HepG2 (cell line): ENCODE results near the gene KLF16. TPM values are rescaled to one million over a fixed set of nuclear protein-coding genes. Genes with fewer than 3 reads are reported as not detected.
A peak's percentile ranks its signal among the peaks of the same experiment; 100 is the strongest.

Experiments used
- ATAC-seq: fragments of 200-7000 bp; cut with Tn5 transposase; 3 replicates; pipeline ENCODE4 v1.9.1; 2020; ENCODE audit warnings: mild to moderate bottlenecking, moderate library complexity
- BruUV-seq: library from RNA; stranded (reverse); fragments of 400-500 nt; replicated peaks from 2 replicates; lab custom pipeline; 2021; lab: Mats Ljungman, UMichigan
- CTCF ChIA-PET: fragments of 300-600 bp; formaldehyde crosslinking; extraction: SDS; loops from one replicate; lab custom pipeline; 2021; ENCODE audit warnings: low total read pairs, inconsistent platforms, low intra/inter-chr PET ratio; lab: Yijun Ruan, JAX
- POLR2A ChIA-PET: fragments of 350-600 bp; sonication (Branson Sonifier 250); formaldehyde crosslinking; loops from one replicate; lab custom pipeline; 2020; ENCODE audit warnings: antibody characterized with exemption, inconsistent platforms; lab: Yijun Ruan, JAX
- DNase-seq: peaks from one replicate; pipeline ENCODE4 v3.0.0-alpha.2; 2015; ENCODE audit warnings: low spot score
- FAIRE-seq: peaks from 3 replicates; lab custom pipeline; 2011; peaks lifted over from hg19 to GRCh38; lab: Jason Lieb, UNC
- H2AFZ ChIP-seq: one replicate; pipeline ENCODE4 v1.6.1; 2011; ENCODE audit warnings: low read length, inconsistent platforms
- H3K27ac ChIP-seq: fragments of 300-600 bp; 3 replicates; pipeline ENCODE4 v1.8.0; 2011; ENCODE audit warnings: mixed run types, mild to moderate bottlenecking, mixed read lengths, low read length, inconsistent platforms; ENCODE audit not compliant: insufficient read depth; ENCODE audit errors: extremely low read length
- H3K27me3 ChIP-seq, 2 experiments: fragments of 200-600 bp in 1 of 2; 2 replicates in 1 of 2; 3 replicates in 1 of 2; pipeline versions ENCODE4 v1.6.0 to v1.8.0; 2011; ENCODE audit warnings: low read length in 2 of 2, mild to moderate bottlenecking in 2 of 2, moderate library complexity in 2 of 2, inconsistent platforms in 1 of 2; ENCODE audit not compliant: insufficient read depth in 2 of 2, control insufficient read depth in 1 of 2
- H3K36me3 ChIP-seq, 2 experiments: fragments of 200-600 bp in 1 of 2; replicated peaks in 1 of 2; 2 replicates in 1 of 2; 3 replicates in 1 of 2; pipeline versions ENCODE4 v1.5.1 to v1.8.0; 2011; ENCODE audit warnings: low read length in 2 of 2, inconsistent platforms in 1 of 2; ENCODE audit not compliant: insufficient read depth in 2 of 2, control insufficient read depth in 1 of 2
- H3K4me1 ChIP-seq: 2 replicates; pipeline ENCODE4 v1.5.1; 2012; ENCODE audit warnings: low read length, inconsistent platforms; ENCODE audit not compliant: insufficient read depth
- H3K4me2 ChIP-seq: 2 replicates; pipeline ENCODE4 v1.6.0; 2011; ENCODE audit warnings: low read depth, low read length, inconsistent platforms
- H3K4me3 ChIP-seq, 3 experiments: fragments of 200-600 bp in 1 of 3; sonication (generic), shearing (Covaris generic) in 1 of 3; replicated peaks in 1 of 3; 2 replicates each; pipeline ENCODE4 v1.5.1; 2011 to 2016; ENCODE audit warnings: low read length in 3 of 3, inconsistent platforms in 2 of 3, low read depth in 2 of 3, mild to moderate bottlenecking in 2 of 3, control low read depth in 1 of 3, mixed read lengths in 1 of 3; ENCODE audit not compliant: insufficient read depth in 1 of 3
- H3K79me2 ChIP-seq: one replicate; pipeline ENCODE4 v1.6.1; 2011; ENCODE audit warnings: low read length, inconsistent platforms; ENCODE audit not compliant: insufficient read depth
- H3K9ac ChIP-seq: 2 replicates; pipeline ENCODE4 v1.6.0; 2011; ENCODE audit warnings: mild to moderate bottlenecking, low read depth, low read length, inconsistent platforms; ENCODE audit not compliant: insufficient read depth
- H3K9me3 ChIP-seq: 2 replicates; pipeline ENCODE4 v1.5.1; 2012; ENCODE audit warnings: mild to moderate bottlenecking, low read length
- H4K20me1 ChIP-seq: 2 replicates; pipeline ENCODE4 v1.6.0; 2011; ENCODE audit warnings: inconsistent platforms, mild to moderate bottlenecking, low read length, moderate library complexity; ENCODE audit not compliant: insufficient read depth
- FIP1L1 ChIP-seq: fragments of 200-400 bp; formaldehyde crosslinking; IDR thresholded peaks from 2 replicates; pipeline ENCODE4 v1.6.1; 2018; ENCODE audit warnings: low read depth, mild to moderate bottlenecking, low read length, moderate library complexity, borderline replicate concordance; ENCODE audit not compliant: insufficient read depth
- HIVEP1 ChIP-seq: sonication (generic); formaldehyde crosslinking; IDR thresholded peaks from 2 replicates; pipeline ENCODE4 v1.4.0; 2020; ENCODE audit warnings: mild to moderate bottlenecking, missing genetic modification reagents
- HNRNPL ChIP-seq: fragments of 200-400 bp; formaldehyde crosslinking; IDR thresholded peaks from 2 replicates; pipeline ENCODE4 v1.6.1; 2017; ENCODE audit warnings: mild to moderate bottlenecking, low read depth, low read length
- MIER2 ChIP-seq: IDR thresholded peaks from 2 replicates; pipeline ENCODE4 v1.6.1; 2016; ENCODE audit warnings: missing biosample characterization, missing genetic modification reagents
- MLXIP ChIP-seq: sonication (generic); formaldehyde crosslinking; IDR thresholded peaks from 2 replicates; pipeline ENCODE4 v1.9.0; 2021; ENCODE audit warnings: missing genetic modification reagents, borderline replicate concordance
- ZBTB38 ChIP-seq: sonication (generic); formaldehyde crosslinking; IDR thresholded peaks from 2 replicates; pipeline ENCODE4 v1.5.1; 2020; ENCODE audit warnings: mild to moderate bottlenecking, missing genetic modification reagents
- ZBTB7A ChIP-seq: sonication (generic); formaldehyde crosslinking; IDR thresholded peaks from 2 replicates; pipeline ENCODE4 v1.8.0; 2022; ENCODE audit warnings: mild to moderate bottlenecking, missing genetic modification reagents
- ZBTB8A ChIP-seq: sonication (generic); formaldehyde crosslinking; IDR thresholded peaks from 2 replicates; pipeline ENCODE4 v1.4.0; 2020; ENCODE audit warnings: mild to moderate bottlenecking, low read depth, missing genetic modification reagents, borderline replicate concordance
- ZSCAN12 ChIP-seq: sonication (generic); formaldehyde crosslinking; IDR thresholded peaks from 2 replicates; pipeline ENCODE4 v1.9.0; 2021; ENCODE audit warnings: mild to moderate bottlenecking, missing genetic modification reagents
- WGBS: methylation state at CpG from one replicate; pipeline ENCODE4 v1.1.6; 2017; ENCODE audit warnings: low lambda C conversion rate; 5-methylcytosine and 5-hydroxymethylcytosine counted together
- in situ Hi-C: cut with HindIII; loops from 2 replicates; pipeline ENCODE4 v1.10.0; 2017; ENCODE audit warnings: low pct_unique_long_range_greater_than_20kb; ENCODE audit not compliant: extremely low pct_ligation_motif_present
- intact Hi-C: fragments of 100-400 bp; cut with micrococcal nuclease; formaldehyde crosslinking; loops from one replicate; pipeline ENCODE4 v1.10.0; 2022; ENCODE audit not compliant: unreplicated experiment
- polyA plus RNA-seq, 8 experiments: library from polyadenylated mRNA; depleted of rRNA in 3 of 8; stranded (reverse) in 7 of 8; unstranded in 1 of 8; fragments of >200 nt; fragmentation: Illumina TruSeq in 4 of 8; extraction: Trizol in 4 of 8; gene quantifications; 2 replicates each; pipeline versions ENCODE4 v1.2.1 to v1.2.3, GENCODE V29; 2011 to 2016; ENCODE audit warnings: low read depth in 4 of 8, missing spikeins in 1 of 8, mixed read lengths in 1 of 8; ENCODE audit not compliant: insufficient read depth in 1 of 8
- total RNA-seq, 5 experiments: library from RNA; depleted of rRNA; stranded (reverse); fragments of >200 nt; fragmentation: Illumina TruSeq; extraction: Trizol; gene quantifications; 2 replicates each; pipeline ENCODE4 v1.2.3, GENCODE V29; 2016; ENCODE audit warnings: low read depth in 1 of 5
- TF ChIP-seq, protein P1 (sequence below): sonication (generic); formaldehyde crosslinking; IDR thresholded peaks from 2 replicates; pipeline ENCODE4 v1.4.0; 2020; ENCODE audit warnings: missing genetic modification reagents
- TF ChIP-seq, protein P2 (sequence below): sonication (generic); formaldehyde crosslinking; IDR thresholded peaks from 2 replicates; pipeline ENCODE4 v1.4.0; 2020; ENCODE audit warnings: missing genetic modification reagents

KLF16 gene
- total and polyA plus RNA-seq, 2 of the 13 experiments (the other 11 are each of a cell fraction or from before 2014, with no cell fraction given): 3.5 to 6.7 TPM

DNA sequence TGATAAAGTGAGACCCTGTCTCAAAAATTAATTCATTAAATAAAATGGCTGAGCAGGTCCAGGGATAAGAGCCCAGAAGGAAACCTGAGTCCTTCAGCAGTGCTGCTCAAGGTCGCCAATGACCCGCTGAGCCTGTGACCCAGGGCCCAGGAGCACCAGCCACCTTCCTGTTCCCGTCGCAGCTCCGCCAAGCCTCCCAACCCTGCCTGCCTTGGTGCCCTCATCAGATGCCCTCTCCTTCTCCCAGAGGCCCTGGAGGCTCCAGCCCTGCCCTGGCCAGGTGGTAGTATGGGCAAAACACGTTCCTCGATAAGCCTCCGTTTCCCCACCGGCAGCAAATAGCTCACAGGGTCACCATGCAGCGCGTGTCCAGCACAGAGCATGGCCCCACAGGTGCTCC, 17.7 kb downstream of the KLF16 start:
- Histone ChIP-seq H3K4me3 (no peak overlapping the region), H4K20me1 (peaks cover 25% of the 10 kb centered on the region; the same call in 1 of the 2 replicates), H3K9me3 (no peaks in the 10 kb centered on the region), H3K27me3 (no peaks in the 10 kb centered on the region; a peak in 1 of 5 replicates), H2AFZ (no peak overlapping the region), H3K4me1 (peaks cover 44% of the 10 kb centered on the region), H3K27ac (no peak overlapping the region), H3K9ac (no peak overlapping the region)
- ChIA-PET POLR2A (interaction anchor here (0.6 to 2.3 kb wide), 3 partner anchors 8 to 151 kb away, joined by 3 to 7 read pairs (median 4); no protein-coding TSS in a partner anchor), CTCF (no interaction called here)
- intact Hi-C loops: no loop called here
- DNase-seq: no peak
- 98% methylated on average over 7 of the region's 11 CpGs for WGBS
- no peak for ATAC-seq
- in situ Hi-C loops: no loop called here
- no TSS peak for BruUV-seq
- FAIRE-seq: no peak
- TF ChIP-seq, protein P1, sequence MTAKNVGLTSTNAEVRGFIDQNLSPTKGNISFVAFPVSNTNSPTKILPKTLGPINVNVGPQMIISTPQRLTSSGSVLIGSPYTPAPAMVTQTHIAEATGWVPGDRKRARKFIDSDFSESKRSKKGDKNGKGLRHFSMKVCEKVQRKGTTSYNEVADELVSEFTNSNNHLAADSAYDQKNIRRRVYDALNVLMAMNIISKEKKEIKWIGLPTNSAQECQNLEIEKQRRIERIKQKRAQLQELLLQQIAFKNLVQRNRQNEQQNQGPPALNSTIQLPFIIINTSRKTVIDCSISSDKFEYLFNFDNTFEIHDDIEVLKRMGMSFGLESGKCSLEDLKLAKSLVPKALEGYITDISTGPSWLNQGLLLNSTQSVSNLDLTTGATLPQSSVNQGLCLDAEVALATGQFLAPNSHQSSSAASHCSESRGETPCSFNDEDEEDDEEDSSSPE (CRISPR knock-in tag): no peak
- TF ChIP-seq, protein P2, sequence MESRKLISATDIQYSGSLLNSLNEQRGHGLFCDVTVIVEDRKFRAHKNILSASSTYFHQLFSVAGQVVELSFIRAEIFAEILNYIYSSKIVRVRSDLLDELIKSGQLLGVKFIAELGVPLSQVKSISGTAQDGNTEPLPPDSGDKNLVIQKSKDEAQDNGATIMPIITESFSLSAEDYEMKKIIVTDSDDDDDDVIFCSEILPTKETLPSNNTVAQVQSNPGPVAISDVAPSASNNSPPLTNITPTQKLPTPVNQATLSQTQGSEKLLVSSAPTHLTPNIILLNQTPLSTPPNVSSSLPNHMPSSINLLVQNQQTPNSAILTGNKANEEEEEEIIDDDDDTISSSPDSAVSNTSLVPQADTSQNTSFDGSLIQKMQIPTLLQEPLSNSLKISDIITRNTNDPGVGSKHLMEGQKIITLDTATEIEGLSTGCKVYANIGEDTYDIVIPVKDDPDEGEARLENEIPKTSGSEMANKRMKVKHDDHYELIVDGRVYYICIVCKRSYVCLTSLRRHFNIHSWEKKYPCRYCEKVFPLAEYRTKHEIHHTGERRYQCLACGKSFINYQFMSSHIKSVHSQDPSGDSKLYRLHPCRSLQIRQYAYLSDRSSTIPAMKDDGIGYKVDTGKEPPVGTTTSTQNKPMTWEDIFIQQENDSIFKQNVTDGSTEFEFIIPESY: peak; percentile 78
- peak; percentile 29; the same call in 1 of the 2 replicates for TF ChIP-seq ZBTB38 (CRISPR knock-in tag)
- TF ChIP-seq, all 625 proteins: peak for 2
- Histone ChIP-seq H3K36me3 (peaks cover 2 to 19% of the 10 kb centered on the region in 2 experiments; a peak in 2 of 5 replicates), H3K79me2 (peaks cover 61% of the 10 kb centered on the region), H3K4me2 (no peak overlapping the region)

DNA sequence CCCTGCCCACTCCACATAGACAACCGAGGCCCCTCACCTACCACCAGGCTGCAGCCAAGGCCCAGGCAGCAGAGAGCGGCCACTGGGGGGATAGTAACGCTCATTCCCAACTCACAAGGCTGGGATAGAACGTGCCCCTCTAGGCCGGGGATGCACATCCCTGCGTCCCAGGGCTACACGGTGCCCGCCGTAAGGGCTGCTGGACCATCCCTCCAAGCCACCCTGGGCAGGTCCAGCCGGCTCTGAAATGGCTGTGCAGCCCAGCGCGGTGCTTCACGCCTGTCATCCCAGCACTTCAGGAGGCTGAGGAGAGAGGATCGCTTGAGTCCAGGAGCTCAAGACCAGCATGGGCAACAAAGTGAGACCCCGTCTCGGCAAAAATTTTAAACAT, 18.3 kb downstream of the KLF16 start:
- Histone ChIP-seq H3K4me2 (no peak overlapping the region), H2AFZ (no peak overlapping the region), H3K4me3 (no peak overlapping the region), H3K27me3 (no peaks in the 10 kb centered on the region; a peak in 1 of 5 replicates), H3K4me1 (peaks cover 49% of the 10 kb centered on the region), H3K36me3 (peaks cover 2 to 19% of the 10 kb centered on the region in 2 experiments; a peak in 2 of 5 replicates), H3K79me2 (peaks cover 65% of the 10 kb centered on the region), H3K9ac (no peak overlapping the region), H3K9me3 (no peaks in the 10 kb centered on the region), H4K20me1 (peaks cover 28% of the 10 kb centered on the region; the same call in 1 of the 2 replicates), H3K27ac (no peak overlapping the region)
- no peak for ATAC-seq
- in situ Hi-C loops (no loop called here), intact Hi-C loops (no loop called here)
- no TSS peak for BruUV-seq
- no peak for DNase-seq
- FAIRE-seq: no peak
- 90% methylated on average over 2 of the region's 16 CpGs for WGBS
- POLR2A ChIA-PET: interaction anchor here (0.6 to 2.3 kb wide), 3 partner anchors 7 to 151 kb away, joined by 3 to 7 read pairs (median 4); no protein-coding TSS in a partner anchor
- CTCF ChIA-PET: no interaction called here
- TF ChIP-seq FIP1L1 (no peak), MIER2 (CRISPR knock-in tag) (no peak), ZBTB8A (CRISPR knock-in tag) (no peak), ZSCAN12 (no peak), ZBTB7A (CRISPR knock-in tag) (no peak), HIVEP1 (CRISPR knock-in tag) (no peak), HNRNPL (no peak), MLXIP (CRISPR knock-in tag) (no peak)
